GM12872 (cell line): Measurements from ENCODE around the gene FKBP4.

Experiments
- CTCF ChIP-seq: IDR thresholded peaks from 3 replicates; pipeline ENCODE4 v1.5.1; 2011; ENCODE audit warnings: low read depth, mild to moderate bottlenecking, low read length, moderate library complexity; ENCODE audit not compliant: insufficient read depth

Gene FKBP4

GRCh38 chr12:2844786-2845185 is 50.0 kb downstream of the FKBP4 start:
- no peak for TF ChIP-seq CTCF

- TF ChIP-seq CTCF, result no peak
These were observed 50.5 kb downstream of the FKBP4 start for GRCh38 chr12:2845280-2845679.

- no peak for TF ChIP-seq CTCF
These were observed 57.2 kb downstream of the FKBP4 start for GRCh38 chr12:2851931-2852330.

GRCh38 chr12:2853626-2854025 is 58.9 kb downstream of the FKBP4 start:
- peak; percentile 64 for TF ChIP-seq CTCF
